ENCODE results near the gene TBX21. TPM values are rescaled to one million over a fixed set of nuclear protein-coding genes. Genes with fewer than 3 reads are reported as not detected.

The TBX21 gene
- total and polyA plus RNA-seq, 10 donors, result 2.6 to 21.7 (median 11.5) TPM

DNA sequence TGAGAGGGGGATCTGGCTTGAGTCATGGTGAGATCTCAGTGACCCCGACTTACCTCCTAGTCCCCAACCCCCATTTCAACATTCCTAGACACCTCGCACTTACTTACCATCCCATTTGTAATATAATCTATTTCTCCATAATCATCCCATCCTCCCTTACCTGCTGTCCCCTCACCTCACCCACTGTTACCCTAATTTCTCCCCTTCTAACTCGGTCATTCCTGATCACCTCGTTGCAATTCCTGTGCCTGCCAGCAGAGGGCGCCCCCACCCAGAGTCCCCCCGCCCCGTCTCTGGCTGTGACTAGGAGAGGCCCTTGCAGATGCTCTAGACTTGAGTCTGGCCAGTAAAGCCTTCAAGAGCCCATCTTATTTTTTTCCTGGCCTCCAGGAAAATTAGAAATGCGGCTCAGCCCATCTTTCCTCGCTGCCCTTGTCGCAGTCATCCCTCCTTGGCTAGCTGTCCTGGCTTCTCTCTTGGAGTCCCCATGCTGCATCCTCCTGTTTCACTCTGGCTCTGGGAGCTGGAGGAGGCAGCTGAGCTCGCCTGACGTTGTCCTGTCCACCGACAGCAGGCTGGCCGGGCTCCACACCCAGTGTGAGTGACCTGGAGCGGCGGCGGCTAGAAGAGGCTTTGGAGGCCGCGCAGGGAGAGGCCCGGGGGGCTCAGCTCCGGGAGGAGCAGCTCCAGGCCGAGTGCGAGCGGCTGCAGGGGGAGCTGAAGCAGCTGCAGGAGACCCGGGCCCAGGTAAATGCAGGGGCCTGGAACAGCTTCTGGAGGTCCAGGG lies 34.1 kb upstream of the TBX21 start:
- peaks cover 0 to 63% (median 9%) of the 10 kb centered on the region in 6 donors for H3K36me3 ChIP-seq
- WGBS, 5 donors, result 58 to 68% (median 66%) methylated on average over 19 to 25 of the region's 25 CpGs

DNA sequence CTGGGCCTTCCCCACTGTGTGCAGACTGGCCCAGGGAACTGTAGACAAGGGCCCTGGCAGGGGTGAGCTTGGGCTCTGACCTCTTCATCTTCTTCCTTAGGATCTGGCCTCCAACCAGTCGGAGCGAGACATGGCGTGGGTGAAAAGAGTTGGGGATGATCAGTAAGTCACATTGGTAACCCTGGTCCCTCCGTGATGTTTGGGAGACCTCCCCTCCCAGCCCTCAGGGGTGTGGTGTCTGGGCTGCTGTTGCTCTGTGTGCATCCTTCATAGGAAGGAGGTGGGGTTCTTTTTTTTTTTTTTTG lies 33.5 kb upstream of the TBX21 start:
- H3K9me3 ChIP-seq, result no peaks in the 10 kb centered on the region
- no peaks in the 10 kb centered on the region for H3K27me3 ChIP-seq (replicated peaks in 1 of 7)
- 88 to 94% (median 93%) methylated on average over 4 of the region's 4 CpGs for WGBS, 5 donors
- H3K4me1 ChIP-seq, result peaks cover 24 to 98% (median 80%) of the 10 kb centered on the region in 6 donors
- H3K4me3 ChIP-seq, result peak overlapping the region in 1 of 8 donors; percentile 4
- intact Hi-C loops (cut with DNase I; ENCODE audit: low total_unique reads), result loop anchor here (10.0 kb wide), 1 partner anchor 95 kb away; no protein-coding TSS in a partner anchor
- peaks cover 0 to 63% (median 9%) of the 10 kb centered on the region in 6 donors for H3K36me3 ChIP-seq
- peak overlapping the region in 3 of 8 donors; percentile 18 to 59 (median 54) for H3K27ac ChIP-seq
- no peak for DNase-seq
- no peak for TF ChIP-seq POLR2A (IDR thresholded peaks at IDR 0.05)
- TF ChIP-seq, protein P1, sequence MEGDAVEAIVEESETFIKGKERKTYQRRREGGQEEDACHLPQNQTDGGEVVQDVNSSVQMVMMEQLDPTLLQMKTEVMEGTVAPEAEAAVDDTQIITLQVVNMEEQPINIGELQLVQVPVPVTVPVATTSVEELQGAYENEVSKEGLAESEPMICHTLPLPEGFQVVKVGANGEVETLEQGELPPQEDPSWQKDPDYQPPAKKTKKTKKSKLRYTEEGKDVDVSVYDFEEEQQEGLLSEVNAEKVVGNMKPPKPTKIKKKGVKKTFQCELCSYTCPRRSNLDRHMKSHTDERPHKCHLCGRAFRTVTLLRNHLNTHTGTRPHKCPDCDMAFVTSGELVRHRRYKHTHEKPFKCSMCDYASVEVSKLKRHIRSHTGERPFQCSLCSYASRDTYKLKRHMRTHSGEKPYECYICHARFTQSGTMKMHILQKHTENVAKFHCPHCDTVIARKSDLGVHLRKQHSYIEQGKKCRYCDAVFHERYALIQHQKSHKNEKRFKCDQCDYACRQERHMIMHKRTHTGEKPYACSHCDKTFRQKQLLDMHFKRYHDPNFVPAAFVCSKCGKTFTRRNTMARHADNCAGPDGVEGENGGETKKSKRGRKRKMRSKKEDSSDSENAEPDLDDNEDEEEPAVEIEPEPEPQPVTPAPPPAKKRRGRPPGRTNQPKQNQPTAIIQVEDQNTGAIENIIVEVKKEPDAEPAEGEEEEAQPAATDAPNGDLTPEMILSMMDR (IDR thresholded peaks at IDR 0.05 in 8 of 11, conservative IDR thresholded peaks at IDR 0.05 in 3 of 11), result no peak
- TF ChIP-seq POLR2AphosphoS5 (IDR thresholded peaks at IDR 0.05), result no peak

More for the DNA sequence above, 34.1 kb upstream of the TBX21 start:
- no peaks in the 10 kb centered on the region for H3K27me3 ChIP-seq (replicated peaks in 1 of 7)
- H3K27ac ChIP-seq, result peak overlapping the region in 4 of 8 donors; percentile 5 to 99 (median 58)
- peak; percentile 94 for DNase-seq
- H3K9me3 ChIP-seq, result no peaks in the 10 kb centered on the region
- peak overlapping the region in 1 of 8 donors; percentile 4 for H3K4me3 ChIP-seq
- intact Hi-C loops (cut with DNase I; ENCODE audit: low total_unique reads), result loop anchor here (10.0 kb wide), 1 partner anchor 96 kb away; no protein-coding TSS in a partner anchor
- peaks cover 19 to 97% (median 76%) of the 10 kb centered on the region in 6 donors for H3K4me1 ChIP-seq
- TF ChIP-seq, protein P1 (IDR thresholded peaks at IDR 0.05 in 8 of 11, conservative IDR thresholded peaks at IDR 0.05 in 3 of 11), result peak; percentile 90 to 98 (median 95)
- TF ChIP-seq POLR2A (IDR thresholded peaks at IDR 0.05) (no peak), POLR2AphosphoS5 (IDR thresholded peaks at IDR 0.05) (peak in 1 of 3 donors; percentile 10)

DNA sequence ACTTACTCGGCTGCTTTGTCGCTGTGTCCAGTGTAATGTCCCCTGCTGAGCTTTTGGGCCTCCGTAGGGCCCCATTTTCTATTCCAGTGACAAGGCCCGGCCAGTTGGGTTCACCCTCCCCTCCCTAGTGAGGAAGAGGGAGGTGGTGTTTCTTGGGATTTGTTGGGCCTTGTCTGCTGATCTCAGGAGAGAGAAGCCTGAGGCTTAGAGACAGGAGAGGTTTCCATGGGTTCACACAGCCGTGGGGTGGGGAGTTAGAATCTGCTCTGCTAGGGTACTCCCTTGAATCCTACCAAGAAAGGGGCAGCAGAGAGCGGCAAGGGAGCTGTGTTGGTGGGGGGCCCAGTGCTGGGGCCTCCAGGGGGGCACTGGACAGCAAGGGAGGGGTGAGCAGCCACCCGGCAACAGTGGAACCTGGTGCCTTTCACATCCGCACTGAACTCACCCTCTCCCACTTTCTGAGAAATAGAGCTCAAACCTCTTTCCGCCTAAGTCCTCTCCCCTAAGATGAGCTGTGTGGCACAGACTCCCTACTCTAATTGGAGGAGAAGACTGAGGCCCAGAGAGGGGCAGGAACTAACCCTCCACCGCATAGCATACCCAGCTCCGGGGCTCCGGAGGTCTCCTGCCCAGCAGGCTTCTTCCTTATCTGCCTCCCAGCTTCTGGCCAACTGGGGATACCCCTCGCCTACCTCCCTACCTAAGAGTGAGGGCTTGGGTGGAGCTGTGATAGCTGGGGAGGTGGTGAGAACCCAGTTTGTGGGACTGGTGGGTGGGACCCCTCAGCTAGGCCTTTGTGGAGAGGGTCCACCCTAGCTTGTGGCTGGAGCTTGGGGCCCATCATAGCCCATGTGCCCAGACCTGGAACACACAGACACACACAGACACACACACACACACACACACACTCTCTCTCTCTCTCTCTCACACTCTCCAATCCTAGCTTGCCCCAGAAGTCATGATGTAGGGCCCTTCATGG lies 32.3 kb upstream of the TBX21 start:
- DNase-seq, result peak; percentile 78
- Histone ChIP-seq H3K36me3 (peaks cover 0 to 72% (median 9%) of the 10 kb centered on the region in 6 donors), H3K9me3 (no peaks in the 10 kb centered on the region), H3K4me1 (peaks cover 36 to 98% (median 81%) of the 10 kb centered on the region in 6 donors), H3K4me3 (peak overlapping the region in 2 of 8 donors; percentile 2 to 28), H3K27me3 (replicated peaks in 1 of 7) (no peaks in the 10 kb centered on the region), H3K27ac (peak overlapping the region in 6 of 8 donors; percentile 32 to 85 (median 73))
- 85 to 88% (median 86%) methylated on average over 9 to 13 of the region's 13 CpGs for WGBS, 5 donors
- intact Hi-C loops (cut with DNase I; ENCODE audit: low total_unique reads), result no loop called here
- TF ChIP-seq, protein P1 (IDR thresholded peaks at IDR 0.05 in 8 of 11, conservative IDR thresholded peaks at IDR 0.05 in 3 of 11), result no peak
- TF ChIP-seq POLR2AphosphoS5 (IDR thresholded peaks at IDR 0.05) (no peak), POLR2A (IDR thresholded peaks at IDR 0.05) (no peak)

Measured in spleen (tissue), 11 donors.